ENCODE results near the gene R3HDM2.

DNA sequence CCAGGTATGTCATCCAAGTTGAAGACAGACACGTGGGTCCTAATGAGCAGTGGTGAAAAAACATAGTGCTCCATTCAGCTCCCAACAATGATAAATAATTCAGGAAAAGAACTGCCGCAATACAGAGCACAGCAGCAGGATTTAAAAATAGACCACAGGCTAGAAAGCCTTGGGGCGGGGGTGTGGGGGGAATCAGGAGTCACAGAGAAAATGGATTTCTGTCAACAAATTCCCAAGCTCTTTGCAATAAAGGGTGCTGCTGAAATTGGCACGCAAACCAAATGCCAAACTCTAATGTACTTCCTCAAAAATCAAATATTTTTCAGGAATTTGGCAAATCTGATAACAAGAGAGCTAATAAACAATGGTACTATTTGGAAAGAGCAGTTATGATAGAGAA lies 58.6 kb downstream of the R3HDM2 start:
- TF ChIP-seq CTCF (IDR thresholded peaks at IDR 0.05; ENCODE audit: borderline replicate concordance, extremely low read depth, low read length, poor library complexity, severe bottlenecking) (no peak), EZH2 (IDR thresholded peaks at IDR 0.05; ENCODE audit: borderline replicate concordance, low read depth, low read length, severe bottlenecking) (no peak)
